22Rv1 (cell line): ENCODE results near the gene MSRB2.

ENCODE experiments used
- ZFX ChIP-seq: fragments of 450-650 bp; IDR thresholded peaks from 2 replicates; pipeline ENCODE4 v1.6.1; 2017; ENCODE audit warnings: antibody characterized with exemption, borderline replicate concordance
- TF ChIP-seq, protein P1 (sequence below): fragments of 450-650 bp; IDR thresholded peaks from 2 replicates; pipeline ENCODE4 v1.5.1; 2017; ENCODE audit warnings: mild to moderate bottlenecking

DNA sequence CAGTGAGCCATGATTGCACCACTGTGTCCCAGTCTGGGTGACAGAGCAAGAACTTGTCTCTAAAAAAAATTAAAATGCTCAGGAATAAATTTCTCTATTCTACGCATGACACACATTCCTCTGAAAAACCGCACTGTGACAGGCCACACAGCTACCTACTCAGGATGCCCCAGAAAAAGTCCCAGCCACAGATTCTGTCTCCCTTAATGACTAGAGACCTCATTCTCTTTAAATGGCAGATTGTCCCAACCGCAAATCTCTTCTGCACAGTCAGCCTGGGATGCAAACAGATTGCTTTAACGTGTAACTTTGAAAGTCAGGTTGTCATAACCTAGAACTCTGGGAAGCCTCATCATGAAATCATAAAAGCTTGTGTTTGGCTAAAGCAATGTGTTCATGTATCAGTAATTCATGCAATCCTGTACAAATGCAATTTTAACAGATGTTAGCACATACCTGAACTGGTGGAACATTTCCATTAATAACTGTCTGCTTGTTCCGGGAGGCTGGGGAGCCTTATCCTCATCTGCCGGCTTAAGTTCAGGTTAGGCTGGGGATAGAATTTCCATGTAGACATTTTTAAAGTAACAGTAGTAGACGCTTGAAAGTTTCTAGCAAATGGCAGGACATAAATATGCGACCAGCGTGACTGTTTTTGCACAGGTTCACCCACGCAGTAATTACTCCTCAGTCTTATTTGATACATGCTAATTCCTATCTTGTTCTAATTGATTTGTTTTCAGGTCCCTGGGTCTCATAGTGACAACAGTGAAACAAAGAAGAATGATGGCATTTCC lies 26.2 kb upstream of the MSRB2 start:
- TF ChIP-seq, protein P1, sequence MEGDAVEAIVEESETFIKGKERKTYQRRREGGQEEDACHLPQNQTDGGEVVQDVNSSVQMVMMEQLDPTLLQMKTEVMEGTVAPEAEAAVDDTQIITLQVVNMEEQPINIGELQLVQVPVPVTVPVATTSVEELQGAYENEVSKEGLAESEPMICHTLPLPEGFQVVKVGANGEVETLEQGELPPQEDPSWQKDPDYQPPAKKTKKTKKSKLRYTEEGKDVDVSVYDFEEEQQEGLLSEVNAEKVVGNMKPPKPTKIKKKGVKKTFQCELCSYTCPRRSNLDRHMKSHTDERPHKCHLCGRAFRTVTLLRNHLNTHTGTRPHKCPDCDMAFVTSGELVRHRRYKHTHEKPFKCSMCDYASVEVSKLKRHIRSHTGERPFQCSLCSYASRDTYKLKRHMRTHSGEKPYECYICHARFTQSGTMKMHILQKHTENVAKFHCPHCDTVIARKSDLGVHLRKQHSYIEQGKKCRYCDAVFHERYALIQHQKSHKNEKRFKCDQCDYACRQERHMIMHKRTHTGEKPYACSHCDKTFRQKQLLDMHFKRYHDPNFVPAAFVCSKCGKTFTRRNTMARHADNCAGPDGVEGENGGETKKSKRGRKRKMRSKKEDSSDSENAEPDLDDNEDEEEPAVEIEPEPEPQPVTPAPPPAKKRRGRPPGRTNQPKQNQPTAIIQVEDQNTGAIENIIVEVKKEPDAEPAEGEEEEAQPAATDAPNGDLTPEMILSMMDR: no peak
- no peak for TF ChIP-seq ZFX
